GM18951 (cell line): Measurements from ENCODE around the gene DOCK2.
"Not testable (repeated sequence)": the region's sequence is repeated elsewhere in the genome, so short reads cannot be mapped to it uniquely, and the experiment has no call there.

Source experiments
- POLR2A ChIP-seq: IDR thresholded peaks from 4 replicates; pipeline ENCODE4 v1.6.1; 2011; ENCODE audit warnings: mild to moderate bottlenecking; ENCODE audit not compliant: insufficient read length, insufficient read depth; ENCODE audit errors: extremely low read depth
- in situ Hi-C: fragments of 300-500 bp; cut with MboI; formaldehyde crosslinking; loops from one replicate; pipeline ENCODE4 v1.12.0; 2022; ENCODE audit warnings: low sequenced_read_pairs, mixed read lengths, inconsistent platforms; ENCODE audit not compliant: unreplicated experiment

The DOCK2 gene

DNA sequence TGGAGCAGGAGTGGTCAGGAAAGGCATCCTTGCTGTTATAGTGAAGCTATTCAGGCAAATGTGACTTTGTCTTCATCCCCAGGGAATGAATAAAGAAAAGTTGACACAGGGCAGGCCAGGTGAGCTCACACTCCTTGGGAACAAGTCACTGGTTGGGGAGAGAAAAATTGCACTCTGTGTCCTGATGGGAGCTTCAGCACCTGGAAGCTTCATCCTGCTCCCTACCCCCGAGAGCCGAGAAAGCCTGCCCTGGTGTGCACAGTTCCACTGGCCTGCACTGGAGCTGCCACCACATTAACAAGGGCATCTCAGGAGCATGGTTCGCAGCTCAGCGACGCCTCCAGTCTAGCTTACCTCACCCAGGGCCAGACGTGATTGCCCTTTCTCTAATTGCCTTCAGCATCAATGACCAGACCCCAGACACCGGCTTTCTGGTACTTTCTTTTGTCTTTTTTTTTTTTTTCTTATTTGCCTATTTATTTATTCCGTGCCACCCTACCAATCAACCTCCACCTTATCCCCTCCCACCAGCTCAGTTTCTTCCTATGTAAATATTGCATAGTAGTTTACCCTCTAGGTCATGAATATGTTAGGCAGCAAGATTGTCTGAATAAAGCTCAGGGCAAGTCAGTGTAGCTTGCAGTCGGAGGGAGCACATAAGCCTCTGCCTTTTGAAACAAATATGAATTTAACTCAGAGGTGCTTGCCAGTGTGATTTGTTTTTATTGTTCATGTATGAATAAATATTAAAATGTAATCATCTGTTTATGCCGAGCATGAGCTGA is 87.4 kb downstream of the DOCK2 start:
- TF ChIP-seq POLR2A, result no peak
- in situ Hi-C loops, result no loop called here

GRCh38 chr5:169725665-169726064 is 88.6 kb downstream of the DOCK2 start:
- in situ Hi-C loops, result not testable (repeated sequence)

- in situ Hi-C loops, result no loop called here
These were observed 91.3 kb downstream of the DOCK2 start for GRCh38 chr5:169728418-169728817.

GRCh38 chr5:169731221-169731620 is 94.1 kb downstream of the DOCK2 start:
- in situ Hi-C loops, result no loop called here
- TF ChIP-seq POLR2A, result no peak

More at GRCh38 chr5:169728418-169728817, 91.3 kb downstream of the DOCK2 start:
- no peak for TF ChIP-seq POLR2A

GRCh38 chr5:169732841-169733240 is 95.8 kb downstream of the DOCK2 start:
- in situ Hi-C loops, result no loop called here
- no peak for TF ChIP-seq POLR2A

DNA sequence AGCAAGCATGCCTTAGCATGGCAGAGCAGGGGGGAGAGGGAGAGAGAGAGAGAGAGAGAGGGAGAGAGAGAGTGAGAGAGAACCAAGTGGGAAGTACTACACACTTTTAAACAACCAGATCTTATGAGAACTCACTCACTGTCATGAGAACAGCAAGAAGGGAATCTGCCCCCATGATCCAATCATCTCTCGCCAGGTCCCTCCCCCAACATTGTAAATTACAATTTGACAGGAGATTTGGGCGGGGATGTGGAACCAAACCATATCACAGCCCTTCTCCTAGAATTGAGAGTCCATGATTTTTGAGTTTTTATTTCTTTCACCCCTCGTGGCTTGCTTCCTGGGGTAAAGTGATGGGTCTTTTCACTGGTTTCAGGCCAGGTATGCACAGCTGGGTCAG is 98.8 kb downstream of the DOCK2 start:
- in situ Hi-C loops, result no loop called here
- TF ChIP-seq POLR2A, result no peak

- in situ Hi-C loops, result no loop called here
- TF ChIP-seq POLR2A, result no peak
These were observed 99.6 kb downstream of the DOCK2 start for GRCh38 chr5:169736653-169737052.

- in situ Hi-C loops, result no loop called here
- no peak for TF ChIP-seq POLR2A
These were observed 103.4 kb downstream of the DOCK2 start for GRCh38 chr5:169740435-169740834.

DNA sequence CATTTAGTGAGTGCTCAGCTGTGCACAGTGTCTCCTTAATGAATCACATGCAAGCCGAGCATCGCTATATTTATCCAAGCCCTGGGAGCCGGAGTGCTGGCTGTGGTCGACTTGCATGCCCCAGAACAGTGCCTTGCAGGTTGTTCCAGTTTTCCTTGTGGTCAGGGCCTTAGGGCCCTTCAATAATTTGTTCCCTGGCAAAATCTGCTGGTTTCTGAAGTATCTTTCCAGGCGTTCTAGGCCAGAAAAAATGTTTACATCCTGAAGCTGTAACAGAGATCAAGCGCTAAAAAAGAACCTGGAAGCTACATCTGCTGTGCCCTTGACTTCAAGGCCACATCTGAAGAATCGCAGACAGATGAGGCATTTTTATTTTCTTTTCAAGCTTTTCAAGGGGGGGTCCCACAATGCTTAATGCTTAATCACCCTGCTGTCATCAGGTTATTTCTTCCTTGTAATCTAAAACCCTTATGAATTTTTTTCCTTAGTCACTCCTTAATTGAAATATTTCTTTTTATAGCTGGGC is 105.8 kb downstream of the DOCK2 start:
- in situ Hi-C loops, result no loop called here
- no peak for TF ChIP-seq POLR2A

DNA sequence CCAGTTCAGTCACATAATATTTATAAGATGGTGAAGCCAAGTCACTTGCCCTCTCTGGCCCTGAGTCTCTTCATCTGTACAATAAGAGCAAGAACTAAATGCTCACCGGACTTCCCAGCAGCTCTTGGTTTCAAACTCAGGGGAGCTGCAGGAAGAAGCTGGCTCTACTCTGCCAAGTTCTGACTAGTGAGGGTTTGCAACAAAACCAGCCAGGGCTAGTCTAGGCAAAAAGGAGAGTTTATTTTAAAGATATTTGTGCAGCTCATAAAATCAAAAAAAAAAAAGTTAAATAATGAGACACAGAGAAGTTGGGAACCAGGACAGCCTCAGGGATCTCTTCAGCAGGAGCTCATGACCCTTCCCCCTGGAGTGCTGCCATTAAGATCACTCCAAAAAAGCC is 107.3 kb downstream of the DOCK2 start:
- in situ Hi-C loops, result no loop called here
- no peak for TF ChIP-seq POLR2A

GRCh38 chr5:169745441-169746146 is 108.5 kb downstream of the DOCK2 start:
- TF ChIP-seq POLR2A, result no peak
- in situ Hi-C loops, result no loop called here

DNA sequence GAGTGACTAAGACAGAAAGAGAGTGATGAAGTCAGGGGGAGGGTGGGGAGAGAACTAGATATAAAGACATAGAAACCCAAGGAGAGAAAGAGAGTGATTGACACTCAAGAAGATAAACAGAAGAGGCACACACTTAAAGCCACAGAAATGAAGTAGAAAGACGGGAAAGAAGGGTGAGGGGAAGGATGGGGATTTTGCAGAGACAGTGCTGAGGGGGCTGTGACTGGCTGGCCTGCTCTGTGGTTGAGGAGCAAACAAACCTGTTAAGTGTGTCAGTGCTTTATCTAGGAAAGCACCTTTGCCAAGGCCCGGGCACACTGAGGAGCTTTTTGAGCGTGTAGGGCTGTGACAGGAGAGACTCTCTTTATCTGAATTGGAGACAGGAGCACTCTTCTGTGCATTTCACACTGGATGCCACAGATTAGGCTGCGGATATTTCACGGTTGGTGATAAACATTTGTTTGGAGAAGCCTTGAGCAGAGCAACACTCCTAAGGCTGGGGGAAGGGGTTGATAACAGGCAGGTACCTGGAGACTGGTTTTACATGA is 109.1 kb downstream of the DOCK2 start:
- no peak for TF ChIP-seq POLR2A
- in situ Hi-C loops, result no loop called here

DNA sequence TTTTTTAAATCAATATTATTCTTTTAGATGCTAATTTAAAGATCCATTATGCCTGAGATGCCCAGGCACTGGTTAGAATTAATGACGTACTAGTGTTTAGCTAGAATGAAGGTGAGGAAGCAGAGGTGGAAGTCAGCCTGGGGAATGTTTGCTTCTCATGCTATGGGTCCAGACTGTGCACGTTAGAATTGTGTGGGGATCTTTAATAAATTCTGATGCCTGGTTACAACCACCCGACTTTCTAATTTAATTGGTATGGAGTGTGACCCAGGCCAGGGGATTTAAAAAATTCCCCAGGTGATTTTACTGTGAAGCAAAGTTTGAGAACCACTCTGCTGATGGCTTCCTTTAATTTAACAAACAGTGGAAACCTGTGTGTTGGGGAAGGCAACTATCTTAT is 111.1 kb downstream of the DOCK2 start:
- in situ Hi-C loops, result no loop called here
- TF ChIP-seq POLR2A, result no peak

DNA sequence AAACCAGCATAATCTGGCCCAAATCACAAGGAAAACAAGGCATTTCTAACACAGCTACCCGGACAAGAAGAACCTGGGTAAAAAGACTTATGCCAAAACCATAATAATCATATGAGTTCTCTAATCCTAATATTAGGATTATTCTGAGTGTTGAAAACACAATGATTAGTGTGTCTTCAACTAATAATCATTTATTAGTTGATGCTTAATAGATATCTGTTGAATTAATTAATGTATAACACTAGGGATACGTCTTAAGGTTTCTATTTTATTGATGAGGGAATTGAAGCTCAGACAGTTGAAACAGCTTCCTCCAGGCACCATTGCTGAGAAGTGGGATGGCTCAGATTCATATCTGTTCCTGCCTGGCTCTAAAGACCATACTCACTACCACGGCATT is 112.2 kb downstream of the DOCK2 start:
- in situ Hi-C loops, result no loop called here
- no peak for TF ChIP-seq POLR2A
